Measurements from ENCODE around the gene LYRM4.

GRCh38 chr6:5238336-5238735, 22.4 kb downstream of the LYRM4 start:
- TF ChIP-seq CTCF (IDR thresholded peaks at IDR 0.05; ENCODE audit: low read length) (no peak), EZH2 (IDR thresholded peaks at IDR 0.05; ENCODE audit: borderline replicate concordance, low read length) (no peak)

All from OCI-LY1 (cell line).